ENCODE results near the gene MYO10.

DNA sequence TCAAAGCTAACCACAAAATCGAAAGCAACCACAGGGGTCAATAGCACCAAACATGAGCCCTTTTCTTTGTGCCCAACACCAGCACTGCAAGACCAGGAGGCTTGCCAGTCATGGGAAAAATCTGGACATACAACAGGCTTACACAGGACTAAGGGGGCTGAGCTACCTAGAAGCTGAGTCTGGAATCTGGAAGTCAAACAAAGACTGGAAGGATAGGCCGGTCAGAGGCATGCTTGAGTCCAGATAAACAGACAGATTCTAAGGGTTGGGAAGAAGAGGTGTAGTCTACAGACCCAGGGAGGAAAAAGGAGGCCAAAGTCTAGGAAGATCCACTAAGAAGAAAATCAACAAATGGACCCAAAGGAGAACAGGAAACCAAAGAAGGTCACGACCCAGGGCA, 73.3 kb downstream of the MYO10 start:
- TF ChIP-seq CTCF (IDR thresholded peaks at IDR 0.05 in 4 of 5, conservative IDR thresholded peaks at IDR 0.05 in 1 of 5): no peak
- TF ChIP-seq POLR2A (IDR thresholded peaks at IDR 0.05): no peak
